Hindlimb muscle (tissue), 1 donor: ENCODE results near the gene ARL11. TPM values are rescaled to one million over a fixed set of nuclear protein-coding genes. Genes with fewer than 3 reads are reported as not detected.
"Not testable (repeated sequence)": the region's sequence is repeated elsewhere in the genome, so short reads cannot be mapped to it uniquely, and the experiment has no call there.

ENCODE experiments used
- DNase-seq: peaks from one replicate; pipeline ENCODE4 v3.0.0-alpha.2; 2013
- polyA plus RNA-seq: library from polyadenylated mRNA; unstranded; fragments of 120-200 nt; gene quantifications from one replicate; pipeline ENCODE4 v1.2.1, GENCODE V29; 2013; ENCODE audit not compliant: insufficient read length

ARL11 gene
- 0.37 TPM for polyA plus RNA-seq

- peak; percentile 45 for DNase-seq
Observed at GRCh38 chr13:49627831-49628652, at the start of gene ARL11. TSS of gene ARL11 (plus strand) at chr13:49628507. CDS start at chr13:49630448, 1,941 bp downstream.

- no peak for DNase-seq
Observed at GRCh38 chr13:49579501-49579900, 48.8 kb upstream of the ARL11 start.

GRCh38 chr13:49580980-49581680 lies 47.2 kb upstream of the ARL11 start:
- no peak for DNase-seq

- peak; percentile 5 for DNase-seq
Observed at GRCh38 chr13:49584771-49585182, 43.5 kb upstream of the ARL11 start.

- peak; percentile 79 for DNase-seq
Observed at GRCh38 chr13:49585220-49586157, 42.8 kb upstream of the ARL11 start, which contains the start of gene RCBTB1. TSS of gene RCBTB1 (minus strand) at chr13:49585558. CDS start at chr13:49567279, 18,279 bp downstream.

- DNase-seq: no peak
Observed at GRCh38 chr13:49586717-49587116, 41.6 kb upstream of the ARL11 start.

GRCh38 chr13:49587311-49587847 lies 40.9 kb upstream of the ARL11 start:
- no peak for DNase-seq

GRCh38 chr13:49590714-49591113 lies 37.6 kb upstream of the ARL11 start:
- DNase-seq: not testable (repeated sequence)

GRCh38 chr13:49593876-49594275 lies 34.4 kb upstream of the ARL11 start:
- DNase-seq: not testable (repeated sequence)

GRCh38 chr13:49594576-49594975 lies 33.7 kb upstream of the ARL11 start:
- DNase-seq: no peak

GRCh38 chr13:49596221-49596620 lies 32.1 kb upstream of the ARL11 start:
- no peak for DNase-seq

- DNase-seq: no peak
Observed at GRCh38 chr13:49597043-49597641, 31.2 kb upstream of the ARL11 start.

GRCh38 chr13:49602005-49602404 lies 26.3 kb upstream of the ARL11 start:
- DNase-seq: no peak

GRCh38 chr13:49602615-49603014 lies 25.7 kb upstream of the ARL11 start:
- DNase-seq: not testable (repeated sequence)

GRCh38 chr13:49604570-49604969 lies 23.7 kb upstream of the ARL11 start:
- no peak for DNase-seq

- peak; percentile 83 for DNase-seq
Observed at GRCh38 chr13:49606747-49607648, 21.3 kb upstream of the ARL11 start.

GRCh38 chr13:49607761-49608160 lies 20.5 kb upstream of the ARL11 start:
- no peak for DNase-seq

- no peak for DNase-seq
Observed at GRCh38 chr13:49608651-49609331, 19.5 kb upstream of the ARL11 start.

GRCh38 chr13:49610176-49610575 lies 18.1 kb upstream of the ARL11 start:
- no peak for DNase-seq

GRCh38 chr13:49612042-49612441 lies 16.3 kb upstream of the ARL11 start:
- not testable (repeated sequence) for DNase-seq
